SK-N-DZ (cell line): ENCODE data around the gene VASP.
"Not testable (repeated sequence)": the region's sequence is repeated elsewhere in the genome, so short reads cannot be mapped to it uniquely, and the experiment has no call there.

ENCODE experiments used
- DNase-seq: peaks from one replicate; pipeline ENCODE4 v3.0.0-alpha.2; 2015; ENCODE audit warnings: low spot score

Gene VASP

DNA sequence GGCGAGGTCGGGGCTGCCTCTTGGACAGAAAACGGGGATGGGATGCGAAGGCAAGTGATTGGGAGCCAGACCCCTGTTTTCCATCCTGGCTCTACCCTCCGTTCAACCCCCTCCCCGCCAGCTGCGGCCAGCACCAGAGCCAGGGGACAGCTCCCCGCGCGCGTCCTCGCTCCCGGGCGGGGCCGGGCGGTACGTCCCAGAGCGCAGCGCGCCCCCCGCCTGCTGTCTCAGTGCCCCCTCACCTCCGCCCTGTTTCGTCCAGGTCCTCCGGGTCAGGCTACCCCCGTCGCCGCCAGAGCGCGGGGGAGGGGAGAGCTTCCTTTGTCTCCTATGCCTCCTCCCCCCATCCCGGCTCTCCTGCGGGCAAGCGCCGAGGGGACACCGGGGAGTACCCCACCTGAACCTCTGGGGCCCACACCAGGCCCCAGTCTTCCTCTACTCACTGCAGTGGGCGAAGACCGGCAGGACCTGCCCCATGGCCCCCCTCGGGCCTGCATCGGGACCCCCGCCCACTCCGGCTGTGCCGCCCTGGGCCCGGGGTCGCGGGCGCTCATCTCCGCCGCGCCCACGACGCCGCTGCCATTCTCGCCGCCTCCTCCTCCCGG lies 10.8 kb upstream of the VASP start:
- peak; percentile 50 for DNase-seq

DNA sequence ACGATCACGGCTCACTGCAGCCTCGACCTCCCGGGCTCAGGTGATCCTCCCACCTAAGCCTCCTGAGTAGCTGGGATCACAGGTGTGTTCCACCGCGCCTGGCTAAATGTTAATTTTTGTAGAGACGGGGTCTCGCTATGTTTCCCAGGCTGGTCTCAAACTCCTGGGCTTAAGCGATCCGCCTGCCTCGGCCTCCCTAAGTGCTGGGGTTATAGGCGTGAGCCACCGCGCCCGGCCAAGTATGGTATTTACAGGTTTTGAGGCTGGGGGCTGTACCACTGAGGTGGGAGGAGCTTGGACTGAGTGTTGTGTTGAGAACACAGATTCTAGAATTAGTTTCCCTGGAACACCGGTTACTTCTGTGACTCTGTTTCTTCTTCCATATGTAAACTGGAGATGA lies 9.5 kb upstream of the VASP start:
- peak; percentile 53 for DNase-seq

DNA sequence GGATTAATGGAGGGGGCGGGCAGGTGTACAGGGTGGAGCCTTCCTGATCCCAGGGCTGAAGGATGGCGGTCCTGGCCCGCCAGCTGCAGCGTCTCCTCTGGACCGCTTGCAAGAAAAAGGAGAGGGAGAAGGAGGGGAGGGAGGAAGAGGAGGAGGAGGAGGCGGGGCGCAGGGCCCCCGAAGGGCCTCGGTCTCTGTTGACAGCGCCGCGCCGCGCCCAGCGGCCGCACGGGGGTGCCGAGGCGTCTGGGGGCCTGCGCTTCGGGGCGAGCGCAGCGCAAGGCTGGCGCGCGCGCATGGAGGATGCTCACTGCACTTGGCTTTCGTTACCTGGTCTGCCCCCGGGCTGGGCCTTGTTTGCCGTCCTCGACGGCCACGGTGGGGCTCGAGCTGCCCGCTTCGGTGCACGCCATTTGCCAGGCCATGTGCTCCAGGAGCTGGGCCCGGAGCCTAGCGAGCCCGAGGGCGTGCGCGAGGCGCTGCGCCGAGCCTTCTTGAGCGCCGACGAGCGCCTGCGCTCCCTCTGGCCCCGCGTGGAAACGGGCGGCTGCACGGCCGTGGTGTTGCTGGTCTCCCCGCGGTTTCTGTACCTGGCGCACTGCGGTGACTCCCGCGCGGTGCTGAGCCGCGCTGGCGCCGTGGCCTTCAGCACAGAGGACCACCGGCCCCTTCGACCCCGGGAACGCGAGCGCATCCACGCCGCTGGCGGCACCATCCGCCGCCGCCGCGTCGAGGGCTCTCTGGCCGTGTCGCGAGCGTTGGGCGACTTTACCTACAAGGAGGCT lies 8.7 kb upstream of the VASP start, which contains the start of gene PPM1N:
PPM1N (plus strand) TSS at position 33 of the 785 bp plus-strand sequence; CDS start at position 63, 30 bp downstream.
- peak; percentile 60 for DNase-seq

DNA sequence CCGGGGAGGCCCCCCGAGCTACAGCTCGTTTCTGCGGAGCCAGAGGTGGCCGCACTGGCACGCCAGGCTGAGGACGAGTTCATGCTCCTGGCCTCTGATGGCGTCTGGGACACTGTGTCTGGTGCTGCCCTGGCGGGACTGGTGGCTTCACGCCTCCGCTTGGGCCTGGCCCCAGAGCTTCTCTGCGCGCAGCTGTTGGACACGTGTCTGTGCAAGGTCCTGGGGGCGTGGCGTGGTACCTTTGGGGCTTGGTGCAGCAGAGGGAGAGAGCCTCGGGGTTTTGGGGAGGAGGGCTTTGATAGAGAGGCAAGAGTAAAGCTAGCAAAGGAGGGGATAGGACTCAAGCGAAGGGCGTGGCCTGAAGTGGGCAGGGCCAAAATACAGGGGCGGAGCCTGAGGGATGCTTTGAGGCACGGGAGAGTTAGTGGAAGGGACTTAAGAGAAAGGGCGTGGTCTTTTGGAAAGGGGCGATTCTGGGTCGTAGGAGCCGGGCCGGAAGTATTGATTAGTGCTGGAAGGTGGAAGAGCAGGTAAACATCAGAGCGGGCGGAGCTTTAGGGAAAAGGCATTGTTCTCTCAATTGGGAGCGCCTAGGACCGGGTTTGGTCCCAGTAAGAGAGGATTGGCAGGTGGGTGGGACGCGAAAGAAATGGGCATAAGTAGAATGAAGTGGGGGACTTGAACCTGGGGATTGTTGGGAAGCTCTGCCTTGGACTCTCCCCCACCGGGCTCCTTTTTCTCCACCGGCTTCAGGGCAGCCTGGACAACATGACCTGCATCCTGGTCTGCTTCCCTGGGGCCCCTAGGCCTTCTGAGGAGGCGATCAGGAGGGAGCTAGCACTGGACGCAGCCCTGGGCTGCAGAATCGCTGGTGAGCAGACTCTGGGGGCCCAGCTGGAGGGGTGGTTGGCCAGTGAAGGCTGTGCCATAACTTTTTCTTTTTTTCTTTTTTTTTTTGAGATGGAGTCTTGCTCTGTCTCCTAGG lies 7.8 kb upstream of the VASP start:
- peak; percentile 88 for DNase-seq

DNA sequence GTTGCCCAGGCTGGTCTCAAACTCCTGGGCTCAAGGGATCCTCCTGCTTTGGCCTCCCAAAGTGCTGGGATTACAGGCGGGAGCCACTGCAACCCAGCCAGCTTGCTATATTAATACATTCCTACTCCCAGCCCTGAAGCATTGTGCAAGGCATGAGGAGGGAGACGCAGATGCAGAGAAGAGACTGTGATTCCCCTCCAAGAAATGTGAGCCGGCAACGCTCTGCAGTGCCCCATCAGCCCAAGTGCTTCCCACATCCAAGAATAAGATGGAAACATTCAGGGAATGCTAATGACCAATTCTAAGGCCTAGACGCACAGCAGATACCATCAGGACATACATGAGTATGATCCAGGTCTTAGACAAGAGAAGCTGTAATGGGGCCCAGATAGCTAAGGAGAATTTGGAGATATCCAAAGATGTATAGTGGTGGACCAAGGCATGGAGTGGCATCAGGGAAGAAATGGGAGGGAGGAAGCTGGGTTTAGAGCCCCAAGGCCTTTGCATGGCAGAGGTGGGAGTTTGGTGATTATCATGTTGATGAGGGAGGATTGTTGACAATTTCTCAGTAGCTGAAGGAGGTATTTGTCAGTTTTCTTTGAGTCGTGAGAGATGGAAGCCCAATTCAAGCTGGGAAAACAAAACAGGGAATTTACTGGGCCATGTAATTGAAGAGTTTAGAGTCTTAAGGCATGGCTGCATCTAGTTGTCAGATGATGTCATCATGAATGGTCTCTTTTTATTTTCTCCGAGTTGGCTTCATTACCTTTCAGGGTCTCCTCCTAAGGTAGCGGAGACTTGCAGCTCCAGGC lies 6.2 kb upstream of the VASP start:
- no peak for DNase-seq

DNA sequence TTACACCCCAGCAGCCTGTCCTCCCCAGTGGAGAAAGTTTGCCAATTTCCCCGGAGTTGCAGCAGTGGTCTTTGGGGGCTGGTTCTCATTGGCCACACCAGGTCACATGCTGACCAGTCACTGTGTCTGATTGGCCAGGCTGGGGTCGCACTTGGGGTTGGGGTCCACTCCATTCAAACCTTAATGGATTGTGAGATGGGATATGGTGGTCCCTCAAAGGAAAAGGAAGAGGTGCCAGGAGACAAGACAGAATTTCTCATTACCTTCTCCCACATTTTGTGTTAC lies 5.6 kb upstream of the VASP start:
- DNase-seq = no peak

DNA sequence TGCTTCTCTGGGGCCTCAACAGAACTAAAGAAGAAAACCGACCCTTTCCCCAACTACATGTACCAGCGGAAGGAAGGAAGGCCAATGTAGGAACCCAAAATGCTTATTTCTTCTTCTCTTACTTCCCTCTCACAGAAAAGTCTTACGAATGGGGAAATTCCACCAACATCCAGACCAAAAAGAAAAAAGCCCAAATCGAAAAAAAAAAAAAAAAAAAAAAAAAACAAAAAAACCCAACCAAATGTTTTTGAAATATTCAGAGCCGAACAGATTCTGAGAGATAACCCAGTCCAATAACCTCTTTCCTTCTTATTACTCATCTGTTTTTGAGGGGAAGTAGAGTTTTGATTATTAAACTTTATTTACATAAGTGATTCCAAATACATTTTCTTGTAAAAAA lies 5.2 kb upstream of the VASP start:
- no peak for DNase-seq

DNA sequence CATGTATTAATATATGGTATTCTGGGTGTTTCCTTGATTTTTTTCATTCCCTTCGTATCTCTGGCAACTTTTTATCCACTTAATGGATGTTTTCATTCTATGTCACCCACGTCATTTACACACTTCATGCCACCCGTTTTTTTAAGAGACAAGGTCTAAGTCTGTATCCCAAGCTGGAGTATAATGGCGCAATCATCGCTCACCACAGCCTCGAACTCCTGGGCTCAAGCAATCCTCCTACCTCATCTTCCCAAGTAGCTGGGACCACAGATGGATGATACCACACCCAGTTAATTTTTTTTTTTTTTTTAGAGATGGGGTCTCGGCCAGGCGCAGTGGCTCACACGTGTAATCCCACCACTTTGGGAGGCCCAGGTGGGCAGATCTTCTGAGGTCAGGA lies 3.4 kb upstream of the VASP start:
- no peak for DNase-seq

DNA sequence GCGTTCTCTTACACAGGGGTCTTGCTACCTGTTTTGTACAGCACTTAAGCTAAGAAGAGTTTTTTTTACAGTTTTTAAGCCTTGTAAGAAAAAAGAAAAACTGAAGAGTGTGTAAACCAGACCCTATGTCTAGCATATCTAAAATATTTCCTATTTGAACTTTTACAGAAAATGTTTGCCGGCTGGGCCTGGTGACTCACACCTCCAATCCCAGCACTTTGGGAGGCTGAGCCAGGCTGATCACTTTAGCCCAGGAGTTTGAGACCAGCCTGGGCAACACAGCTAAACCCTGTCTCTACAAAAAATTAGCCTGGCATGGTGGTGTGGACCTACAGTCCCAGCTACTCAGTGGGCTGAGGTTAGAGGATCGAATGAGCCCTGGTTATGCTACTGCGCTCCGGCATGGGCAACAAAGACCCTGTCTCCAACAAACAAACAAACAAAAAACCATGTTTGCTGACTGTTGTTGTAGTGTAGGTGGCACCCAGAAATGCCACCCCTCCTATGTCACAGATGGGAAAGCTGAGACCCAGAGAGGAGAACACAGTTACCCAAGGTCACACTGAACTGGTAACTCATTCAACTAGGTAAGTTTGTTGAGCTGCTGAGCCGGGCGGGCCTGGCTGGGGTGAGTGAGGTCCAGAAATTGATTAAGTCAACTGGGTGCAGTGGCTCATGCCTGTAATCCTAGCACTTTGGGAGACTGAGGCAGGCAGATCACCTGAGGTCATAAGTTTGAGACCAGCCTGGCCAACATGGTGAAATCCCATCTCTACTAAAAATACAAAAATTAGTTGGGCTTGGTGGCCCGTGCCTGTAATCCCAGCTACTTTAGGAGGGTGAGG lies 1.9 kb upstream of the VASP start:
- no peak for DNase-seq

DNA sequence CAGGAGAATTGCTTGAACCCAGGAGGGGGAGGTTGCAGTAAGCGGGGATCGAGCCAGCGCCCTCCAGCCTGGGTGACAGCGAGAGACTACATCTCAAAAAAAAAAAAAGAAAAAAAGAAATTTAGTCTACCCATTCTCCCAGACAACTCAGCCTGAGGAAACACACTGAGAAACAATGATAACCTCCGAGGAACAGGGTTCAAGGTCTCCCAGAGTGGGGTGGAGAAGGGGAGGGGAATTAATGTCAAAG lies 1.4 kb upstream of the VASP start:
- no peak for DNase-seq

DNA sequence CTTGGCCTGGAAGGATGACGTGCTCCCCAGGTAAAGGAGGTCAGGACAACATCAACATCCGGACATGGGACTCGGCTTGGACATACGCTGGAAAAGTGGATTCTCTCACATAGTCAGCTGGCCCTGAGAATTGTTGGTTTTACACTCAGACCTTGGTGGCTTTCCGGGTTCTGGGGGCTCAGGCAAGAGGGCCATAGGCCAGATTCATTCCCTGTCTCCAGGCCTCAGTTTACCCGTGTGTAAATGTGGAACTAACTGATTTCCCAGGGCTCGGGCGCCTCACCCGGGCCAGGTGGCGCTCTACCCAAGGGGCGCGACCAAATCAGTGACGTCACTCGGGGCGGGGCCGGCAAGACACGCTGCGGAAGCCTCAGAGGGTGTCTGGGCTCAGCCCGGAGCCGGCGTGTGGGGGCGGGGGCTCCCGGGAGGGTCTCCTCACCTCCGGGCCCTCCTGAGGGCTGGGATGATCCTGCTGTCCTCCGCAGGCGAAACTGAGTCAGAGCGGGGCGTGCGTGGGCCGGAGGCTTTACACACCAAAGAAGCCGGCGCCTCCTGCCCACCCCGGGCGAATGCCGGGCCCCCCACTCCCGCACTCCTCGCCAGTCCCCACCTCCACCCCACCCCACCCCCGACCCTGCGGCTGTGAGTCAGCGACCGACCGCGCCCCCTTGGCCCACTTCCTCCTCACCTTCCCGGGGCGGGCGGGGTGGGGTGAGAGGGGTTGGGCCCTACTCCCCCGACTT lies 862 bp upstream of the VASP start:
- peak; percentile 85 for DNase-seq

DNA sequence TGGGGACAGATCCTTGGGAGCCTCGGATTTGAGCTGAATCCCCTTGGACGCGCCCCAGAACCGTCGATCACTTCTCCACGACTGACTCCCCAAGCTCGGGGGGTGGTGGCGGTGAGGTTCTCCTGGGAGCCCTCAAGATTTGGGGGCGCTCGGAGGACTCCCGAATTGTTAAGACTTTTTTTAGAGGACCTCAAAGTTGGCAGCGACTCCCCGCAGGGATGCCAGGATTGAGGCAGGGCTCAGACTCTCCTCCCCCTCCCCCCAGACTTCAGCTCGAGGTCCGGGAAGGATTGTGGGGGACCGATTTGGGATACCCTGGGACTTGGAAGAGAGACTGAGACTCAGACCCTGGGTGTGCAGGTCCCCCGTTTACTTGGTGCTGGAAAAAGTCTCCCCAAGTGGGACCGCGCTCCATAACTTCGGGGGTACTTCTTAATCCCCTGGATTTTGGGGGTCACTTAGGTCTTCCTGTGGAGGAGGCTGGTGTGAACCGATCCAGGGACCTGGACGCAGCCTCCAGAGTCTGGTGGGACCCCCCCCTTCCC lies 665 bp downstream of the VASP start:
- DNase-seq = no peak

DNA sequence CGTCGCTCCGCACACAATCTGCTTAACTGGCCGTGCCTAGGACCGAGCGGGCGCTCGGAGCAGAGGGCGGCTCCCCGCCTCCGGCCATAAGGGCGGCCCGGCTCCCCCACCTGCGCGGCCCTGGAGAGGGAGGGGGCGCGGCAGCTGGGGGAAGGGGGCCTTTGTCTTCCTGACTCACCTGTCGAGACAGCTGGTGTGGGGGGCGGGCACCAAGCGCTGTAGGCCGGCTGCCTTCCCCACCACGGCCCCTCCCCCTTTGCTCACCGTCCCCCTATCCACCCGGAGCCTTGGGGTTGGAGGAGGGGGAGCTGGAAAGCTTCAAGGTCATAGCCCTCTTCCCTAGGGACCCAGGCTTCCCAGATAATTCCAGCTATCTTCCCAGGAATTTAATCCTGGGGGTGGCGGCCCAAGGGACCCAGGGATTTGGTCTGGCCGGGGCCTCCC lies 1.2 kb downstream of the VASP start:
- DNase-seq = peak; percentile 38

DNA sequence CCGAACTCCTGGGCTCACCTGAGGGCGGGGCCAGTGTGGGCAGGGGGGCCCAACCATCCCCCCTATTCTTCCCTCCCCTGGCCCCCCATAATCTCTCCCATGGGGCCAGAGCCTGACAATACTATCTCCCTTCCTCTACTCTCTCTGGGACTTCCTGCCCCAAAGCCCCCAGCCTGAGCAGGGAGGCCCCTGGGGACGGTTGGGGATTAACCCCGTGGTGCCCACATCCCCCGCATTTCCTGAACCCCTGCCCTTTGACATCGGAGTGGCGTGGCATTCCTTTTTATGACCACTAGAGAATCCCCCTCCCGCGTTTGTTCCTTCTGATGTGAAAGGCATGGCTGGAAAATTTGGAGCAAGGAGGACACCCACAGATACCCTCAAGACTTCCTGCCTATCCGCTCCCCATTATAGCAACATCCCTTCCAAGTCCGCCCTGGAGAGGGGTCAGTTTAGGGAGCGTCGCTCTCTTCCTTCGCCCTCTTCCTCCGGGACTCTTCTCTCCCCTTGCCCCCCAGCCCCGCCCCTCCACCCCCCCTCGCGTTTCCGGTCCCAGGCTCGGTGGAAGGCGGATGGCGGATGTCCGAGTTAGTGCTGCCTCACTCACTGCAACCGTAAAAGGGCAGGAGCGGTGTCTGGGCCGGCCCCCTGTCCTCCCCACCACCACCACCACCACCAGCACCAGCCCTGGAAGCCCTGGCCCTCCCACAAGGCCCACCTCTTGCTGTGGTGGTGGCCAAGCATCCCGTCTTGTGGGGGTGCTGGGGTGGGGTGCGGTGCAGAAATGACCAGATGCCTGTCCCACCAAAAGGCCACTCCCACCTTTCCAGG lies 1.8 kb downstream of the VASP start:
- DNase-seq = no peak

DNA sequence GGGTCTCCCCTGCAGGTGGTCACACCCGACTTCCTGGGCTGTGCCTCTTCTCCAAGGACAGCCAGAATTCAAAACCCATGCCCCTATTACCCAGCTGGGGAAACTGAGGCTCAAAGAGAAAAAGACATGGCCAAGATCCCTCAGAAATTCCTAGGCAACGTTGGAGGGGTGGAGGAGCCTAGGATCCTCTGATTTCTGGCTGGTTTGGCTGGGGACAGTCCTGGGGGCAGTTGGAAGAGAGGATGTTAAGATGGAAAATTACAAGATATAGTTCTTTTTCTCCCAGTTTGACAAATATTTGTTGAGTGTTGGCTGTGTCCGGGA lies 2.4 kb downstream of the VASP start:
- no peak for DNase-seq

DNA sequence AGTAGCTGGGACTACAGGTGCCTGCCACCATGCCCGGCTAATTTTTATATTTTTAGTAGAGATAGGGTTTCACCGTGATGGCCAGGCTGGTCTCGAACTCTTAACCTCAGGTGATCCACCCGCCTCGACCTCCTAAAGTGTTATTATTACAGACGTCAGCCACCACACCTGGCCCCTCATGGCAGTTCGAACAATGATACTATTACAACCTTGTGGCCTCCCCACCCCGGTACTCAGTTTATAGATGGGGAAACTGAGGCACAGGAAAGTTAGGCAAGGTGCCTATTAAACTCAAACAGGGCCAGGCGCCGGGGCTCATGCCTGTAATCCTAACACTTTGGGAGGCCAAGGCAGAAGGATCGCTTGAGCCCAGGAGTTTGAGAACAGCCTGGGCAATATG lies 3.1 kb downstream of the VASP start:
- not testable (repeated sequence) for DNase-seq

DNA sequence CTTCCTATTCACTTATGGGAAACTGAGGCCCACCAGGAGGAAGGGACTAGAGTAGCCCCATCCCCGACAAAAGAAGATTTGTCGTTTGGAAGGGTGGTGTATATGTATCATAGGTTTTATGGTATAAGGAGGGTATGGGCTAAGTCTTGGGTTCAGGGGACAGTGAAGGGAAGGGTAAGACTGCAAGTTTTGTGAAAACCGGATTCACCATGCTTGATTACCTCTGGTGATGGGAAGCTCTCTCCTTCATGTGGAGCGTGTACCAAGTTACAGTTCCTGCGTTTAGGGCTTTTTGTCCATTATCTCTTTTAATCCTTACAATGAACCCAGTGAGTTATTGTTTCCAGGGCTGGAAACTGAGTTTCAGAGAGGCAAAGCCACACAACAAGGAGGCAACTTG lies 3.8 kb downstream of the VASP start:
- DNase-seq = no peak

DNA sequence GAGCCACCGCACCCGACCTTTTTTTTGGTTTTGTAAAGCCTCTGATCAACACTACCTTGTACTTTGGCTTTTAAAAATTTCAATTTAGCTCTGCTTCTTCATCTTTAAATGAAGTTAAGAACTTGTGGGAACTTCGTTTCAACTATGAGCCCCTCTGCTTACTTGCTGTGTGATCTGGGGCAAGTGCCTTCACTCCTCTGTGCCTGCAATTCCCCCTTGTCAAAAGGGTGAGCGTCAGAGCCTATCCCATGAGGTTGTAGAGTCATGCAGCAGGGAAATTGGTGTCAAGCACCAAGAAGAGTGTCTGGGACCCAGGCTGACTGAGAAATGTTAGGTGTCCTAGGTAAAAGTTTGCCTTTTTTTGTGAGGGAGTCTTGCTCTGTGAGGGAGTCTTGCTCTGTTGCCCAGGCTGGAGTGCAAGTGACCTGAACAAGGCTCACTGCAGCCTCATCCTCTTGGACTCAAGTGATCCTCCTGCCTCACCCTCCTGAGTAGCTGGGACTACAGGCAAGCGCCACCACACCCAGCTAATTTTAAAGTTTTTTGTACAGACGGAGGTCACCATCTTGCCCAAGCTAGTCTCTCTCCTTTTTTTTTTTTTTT lies 5.7 kb downstream of the VASP start:
- no peak for DNase-seq
